LNCAP (cell line): ENCODE data around the gene CDYL2.

Experiments
- TF ChIP-seq, protein P1 (sequence below): fragments of 450-650 bp; IDR thresholded peaks from 2 replicates; pipeline ENCODE4 v1.5.1; 2017; ENCODE audit warnings: mild to moderate bottlenecking

Gene CDYL2, protein sequence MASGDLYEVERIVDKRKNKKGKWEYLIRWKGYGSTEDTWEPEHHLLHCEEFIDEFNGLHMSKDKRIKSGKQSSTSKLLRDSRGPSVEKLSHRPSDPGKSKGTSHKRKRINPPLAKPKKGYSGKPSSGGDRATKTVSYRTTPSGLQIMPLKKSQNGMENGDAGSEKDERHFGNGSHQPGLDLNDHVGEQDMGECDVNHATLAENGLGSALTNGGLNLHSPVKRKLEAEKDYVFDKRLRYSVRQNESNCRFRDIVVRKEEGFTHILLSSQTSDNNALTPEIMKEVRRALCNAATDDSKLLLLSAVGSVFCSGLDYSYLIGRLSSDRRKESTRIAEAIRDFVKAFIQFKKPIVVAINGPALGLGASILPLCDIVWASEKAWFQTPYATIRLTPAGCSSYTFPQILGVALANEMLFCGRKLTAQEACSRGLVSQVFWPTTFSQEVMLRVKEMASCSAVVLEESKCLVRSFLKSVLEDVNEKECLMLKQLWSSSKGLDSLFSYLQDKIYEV

DNA sequence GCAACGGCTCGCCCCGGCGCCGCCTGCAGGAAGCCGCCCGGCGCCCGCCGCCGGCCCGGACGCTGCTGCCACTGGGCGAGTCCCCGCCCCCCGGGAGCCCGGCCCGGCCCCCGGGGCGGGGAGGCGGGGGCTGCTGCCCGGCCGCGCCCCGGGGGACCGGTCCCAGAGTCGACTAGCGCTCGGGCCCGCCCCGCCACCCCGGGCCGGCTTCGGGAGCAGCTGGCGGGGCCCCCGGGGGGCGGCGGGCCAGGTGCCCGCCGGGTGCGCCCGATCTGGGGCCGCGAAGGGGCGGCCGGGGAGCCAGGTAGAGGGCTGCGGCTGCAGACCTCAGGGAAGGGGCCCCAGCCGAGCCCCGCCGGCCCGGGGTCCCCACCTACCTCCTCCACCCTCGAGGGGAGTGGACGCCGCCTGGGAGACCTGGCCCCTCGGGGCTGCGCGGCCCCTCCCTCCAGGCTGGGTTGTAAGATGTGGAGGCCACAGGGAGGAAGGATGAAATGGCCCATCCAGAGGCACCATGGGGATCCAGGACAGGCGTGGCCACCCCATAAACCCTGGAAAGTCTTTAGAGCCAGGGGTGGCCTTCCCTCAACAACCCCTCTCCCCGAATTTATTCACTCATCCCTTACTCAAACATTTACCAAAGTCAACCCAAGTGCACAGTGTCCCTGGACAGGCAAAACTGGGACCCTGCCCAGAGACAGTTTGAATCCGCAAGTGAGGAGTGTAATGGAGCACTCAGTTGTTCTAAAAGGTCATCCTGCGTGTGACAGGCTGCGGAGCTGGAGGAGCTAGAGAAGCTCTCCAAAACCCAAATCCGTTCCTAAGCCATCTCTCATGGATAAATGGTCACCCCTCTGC lies at the start of gene CDYL2:
Gene CDYL2 (minus strand): TSS at position 73 of the 858 bp plus-strand sequence. CDS start 425 bp downstream, outside the sequence.
- TF ChIP-seq, protein P1, sequence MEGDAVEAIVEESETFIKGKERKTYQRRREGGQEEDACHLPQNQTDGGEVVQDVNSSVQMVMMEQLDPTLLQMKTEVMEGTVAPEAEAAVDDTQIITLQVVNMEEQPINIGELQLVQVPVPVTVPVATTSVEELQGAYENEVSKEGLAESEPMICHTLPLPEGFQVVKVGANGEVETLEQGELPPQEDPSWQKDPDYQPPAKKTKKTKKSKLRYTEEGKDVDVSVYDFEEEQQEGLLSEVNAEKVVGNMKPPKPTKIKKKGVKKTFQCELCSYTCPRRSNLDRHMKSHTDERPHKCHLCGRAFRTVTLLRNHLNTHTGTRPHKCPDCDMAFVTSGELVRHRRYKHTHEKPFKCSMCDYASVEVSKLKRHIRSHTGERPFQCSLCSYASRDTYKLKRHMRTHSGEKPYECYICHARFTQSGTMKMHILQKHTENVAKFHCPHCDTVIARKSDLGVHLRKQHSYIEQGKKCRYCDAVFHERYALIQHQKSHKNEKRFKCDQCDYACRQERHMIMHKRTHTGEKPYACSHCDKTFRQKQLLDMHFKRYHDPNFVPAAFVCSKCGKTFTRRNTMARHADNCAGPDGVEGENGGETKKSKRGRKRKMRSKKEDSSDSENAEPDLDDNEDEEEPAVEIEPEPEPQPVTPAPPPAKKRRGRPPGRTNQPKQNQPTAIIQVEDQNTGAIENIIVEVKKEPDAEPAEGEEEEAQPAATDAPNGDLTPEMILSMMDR: no peak

DNA sequence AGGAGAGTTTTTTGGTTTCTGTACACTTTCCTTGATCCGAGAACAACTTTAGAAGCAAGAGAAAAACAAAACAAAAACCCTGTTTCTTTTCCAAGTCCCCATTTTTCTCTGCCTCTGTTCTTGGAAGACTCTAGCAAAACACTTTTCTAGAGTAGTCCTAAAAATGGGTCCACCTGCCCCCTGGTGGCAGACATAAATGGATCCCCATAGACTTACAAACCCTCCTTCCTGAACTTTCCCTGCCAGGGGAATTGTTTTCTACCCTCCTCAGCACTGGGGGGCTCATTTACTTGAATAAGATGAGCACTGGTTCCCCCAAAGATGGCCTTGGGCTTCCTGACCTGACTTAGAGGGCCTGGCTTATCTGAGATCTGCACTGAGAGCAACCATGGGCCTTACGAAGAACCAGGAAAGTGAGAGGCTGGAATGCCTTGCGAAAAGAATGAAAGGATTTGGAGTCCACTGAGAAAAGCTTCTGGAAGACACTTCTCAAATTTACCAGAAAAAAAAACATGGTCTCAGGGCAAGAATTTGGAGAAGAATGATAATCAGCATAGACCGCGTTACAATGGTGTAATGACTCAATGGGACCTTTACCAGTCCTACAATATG lies 48.0 kb upstream of the CDYL2 start:
- TF ChIP-seq, protein P1: peak; percentile 58

DNA sequence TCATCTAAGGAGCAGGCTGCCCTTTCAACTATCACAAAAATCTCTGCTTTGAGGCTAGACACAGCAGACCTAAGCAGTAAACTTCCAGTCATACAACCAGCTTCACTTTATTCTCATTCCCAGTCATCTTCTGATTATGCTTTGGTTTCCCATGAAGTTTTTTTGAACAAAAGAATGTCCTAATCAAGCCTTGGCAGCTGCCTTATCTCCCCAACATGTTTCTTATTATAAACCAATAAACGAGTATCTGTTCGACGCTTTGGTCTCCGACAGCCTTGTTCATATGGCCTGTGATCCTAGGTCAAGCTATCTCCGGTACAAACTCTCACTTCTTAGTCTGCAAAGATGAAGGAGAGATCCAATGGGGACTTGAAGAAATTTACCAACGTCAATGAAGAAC lies 47.4 kb upstream of the CDYL2 start:
- TF ChIP-seq, protein P1: no peak

GRCh38 chr16:80850757-80851156 lies 46.4 kb upstream of the CDYL2 start:
- TF ChIP-seq, protein P1: no peak

DNA sequence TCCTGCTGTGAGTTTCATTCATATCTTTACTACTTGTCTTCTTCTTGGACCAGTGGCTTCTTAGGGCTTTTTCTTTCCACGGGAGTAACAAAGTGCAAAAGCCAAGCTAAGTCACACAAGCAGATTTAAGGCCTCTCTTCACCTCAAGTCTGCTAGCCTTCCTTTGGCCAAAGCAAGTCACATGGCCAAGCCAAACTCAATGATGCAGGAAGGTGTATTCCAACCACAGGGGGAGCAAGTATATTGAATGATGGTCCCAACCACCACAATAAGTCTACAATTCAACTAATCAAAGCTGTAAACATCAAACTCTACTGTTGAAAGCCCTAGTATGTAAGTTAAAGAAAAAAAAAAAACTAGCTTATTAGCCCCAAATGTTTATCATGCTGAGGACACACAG lies 44.5 kb upstream of the CDYL2 start:
- TF ChIP-seq, protein P1: no peak

DNA sequence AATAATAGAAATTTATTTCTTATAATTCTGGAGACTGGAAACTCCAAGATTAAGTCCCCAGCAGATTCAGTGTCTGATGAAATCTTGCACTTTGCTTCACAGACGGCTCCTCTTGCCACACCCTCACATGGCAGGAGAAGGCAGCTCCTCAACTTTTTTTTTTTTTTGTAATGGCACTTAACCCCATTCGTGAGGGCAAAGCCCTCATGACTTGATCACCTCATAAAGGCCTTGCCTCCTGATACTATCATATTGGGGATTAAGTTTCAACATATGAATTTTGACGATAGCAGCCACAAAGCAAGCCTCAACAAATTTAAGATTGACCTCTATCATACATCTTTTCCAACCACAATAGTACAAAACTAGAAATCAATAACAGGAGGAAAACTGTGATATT lies 42.3 kb upstream of the CDYL2 start:
- TF ChIP-seq, protein P1: no peak

DNA sequence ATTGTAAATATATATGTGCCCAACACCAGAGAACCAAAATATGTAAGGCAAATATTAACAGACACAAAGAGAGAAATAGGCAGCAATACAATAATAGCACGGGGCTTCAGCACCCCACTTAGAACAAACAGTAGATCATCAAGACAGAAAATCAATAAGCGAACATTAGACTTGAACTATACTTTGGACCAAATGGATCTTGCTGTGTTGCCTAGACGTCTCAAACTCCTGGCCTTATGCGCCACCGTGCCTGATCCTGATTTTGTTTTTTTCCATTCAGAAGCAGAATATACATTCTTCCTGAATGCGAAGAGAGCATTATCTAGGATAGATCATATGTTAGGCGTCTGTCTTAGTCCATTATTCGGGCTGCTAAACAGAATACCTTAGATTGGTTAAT lies 41.9 kb upstream of the CDYL2 start:
- TF ChIP-seq, protein P1: no peak
